Neuronal stem cell (in vitro differentiated cells): ENCODE results near the gene COQ5.

ENCODE experiments used
- DNase-seq: peaks from one replicate; pipeline ENCODE4 v3.0.0-alpha.2; 2013; ENCODE audit warnings: low spot score
- H2AFZ ChIP-seq: one replicate; pipeline ENCODE4 v1.6.1; 2013; ENCODE audit warnings: mild to moderate bottlenecking, low read length, inconsistent platforms
- H2AK5ac ChIP-seq: 2 replicates; pipeline ENCODE4 v1.6.1; 2013; ENCODE audit warnings: low read depth, mild to moderate bottlenecking, inconsistent platforms, low read length, moderate library complexity, mixed read lengths
- H2BK120ac ChIP-seq: 2 replicates; pipeline ENCODE4 v1.6.1; 2013; ENCODE audit warnings: low read depth, mild to moderate bottlenecking, inconsistent platforms, low read length, moderate library complexity, mixed read lengths
- H2BK12ac ChIP-seq: one replicate; pipeline ENCODE4 v1.6.1; 2013; ENCODE audit warnings: low read length, inconsistent platforms
- H2BK15ac ChIP-seq: 2 replicates; pipeline ENCODE4 v1.6.1; 2013; ENCODE audit warnings: mild to moderate bottlenecking, low read length, inconsistent platforms, mixed read lengths
- H2BK5ac ChIP-seq: one replicate; pipeline ENCODE4 v1.6.1; 2013; ENCODE audit warnings: inconsistent platforms, mild to moderate bottlenecking, low read length, moderate library complexity
- H3K14ac ChIP-seq: one replicate; pipeline ENCODE4 v1.6.1; 2013; ENCODE audit warnings: low read length, inconsistent platforms
- H3K18ac ChIP-seq: 2 replicates; pipeline ENCODE4 v1.6.1; 2013; ENCODE audit warnings: low read length, inconsistent platforms
- H3K23ac ChIP-seq: 2 replicates; pipeline ENCODE4 v1.6.1; 2013; ENCODE audit warnings: low read depth, mild to moderate bottlenecking, mixed read lengths, low read length, inconsistent platforms; ENCODE audit not compliant: poor library complexity
- H3K27ac ChIP-seq: replicated peaks from 3 replicates; pipeline ENCODE4 v1.5.1; 2013; ENCODE audit warnings: low read length, inconsistent platforms
- H3K27me3 ChIP-seq, 3 experiments: 2 replicates each; pipeline ENCODE4 v1.6.1; 2013; ENCODE audit warnings: low read length in 3 of 3, mild to moderate bottlenecking in 2 of 3, inconsistent platforms in 1 of 3, low read depth in 1 of 3, mixed read lengths in 1 of 3, moderate library complexity in 1 of 3; ENCODE audit not compliant: control insufficient read depth in 3 of 3, insufficient read depth in 3 of 3
- H3K36me3 ChIP-seq, 2 donors: replicated peaks in 1 of 2; 2 replicates each; pipeline ENCODE4 v1.6.1; 2013; ENCODE audit warnings: low read length in 2 of 2; ENCODE audit not compliant: control insufficient read depth in 2 of 2, insufficient read depth in 2 of 2
- H3K4ac ChIP-seq: 2 replicates; pipeline ENCODE4 v1.6.1; 2013; ENCODE audit warnings: inconsistent platforms, mild to moderate bottlenecking, low read length, moderate library complexity
- H3K4me1 ChIP-seq, 2 donors: 1 replicate in 1 of 2; 2 replicates in 1 of 2; pipeline ENCODE4 v1.6.1; 2013; ENCODE audit warnings: low read length in 2 of 2, low read depth in 1 of 2; ENCODE audit not compliant: control insufficient read depth in 2 of 2, insufficient read depth in 1 of 2
- H3K4me2 ChIP-seq: one replicate; pipeline ENCODE4 v1.6.1; 2013; ENCODE audit warnings: mild to moderate bottlenecking, low read length, inconsistent platforms; ENCODE audit not compliant: insufficient read depth, poor library complexity, severe bottlenecking
- H3K4me3 ChIP-seq, 2 donors: 2 replicates each; pipeline ENCODE4 v1.5.1; 2013; ENCODE audit warnings: low read length in 2 of 2, mild to moderate bottlenecking in 2 of 2, inconsistent platforms in 1 of 2, moderate library complexity in 1 of 2
- H3K79me1 ChIP-seq: one replicate; pipeline ENCODE4 v1.6.1; 2013; ENCODE audit warnings: low read depth, mild to moderate bottlenecking, inconsistent platforms, low read length, moderate library complexity
- H3K9ac ChIP-seq: one replicate; pipeline ENCODE4 v1.6.1; 2013; ENCODE audit warnings: mild to moderate bottlenecking, low read depth, low read length, inconsistent platforms; ENCODE audit not compliant: poor library complexity
- H3K9me3 ChIP-seq, 2 donors: replicated peaks in 1 of 2; 2 replicates each; pipeline versions ENCODE3 to v1.6.1; 2013; ENCODE audit warnings: low read length in 2 of 2, mild to moderate bottlenecking in 2 of 2, inconsistent platforms in 1 of 2, low read depth in 1 of 2, mixed read lengths in 1 of 2, moderate library complexity in 1 of 2; ENCODE audit not compliant: control insufficient read depth in 2 of 2, insufficient read depth in 1 of 2
- H4K8ac ChIP-seq: one replicate; pipeline ENCODE4 v1.6.1; 2013; ENCODE audit warnings: low read depth, mild to moderate bottlenecking, inconsistent platforms, low read length, moderate library complexity
- H4K91ac ChIP-seq: one replicate; pipeline ENCODE4 v1.6.1; 2013; ENCODE audit warnings: low read length, low read depth, mild to moderate bottlenecking, inconsistent platforms; ENCODE audit not compliant: poor library complexity
- WGBS, 2 donors: extraction: QIAGEN DNeasy Blood & Tissue Kit; methylation state at CpG; one replicate each; pipeline ENCODE4 v1.1.7; 2013; ENCODE audit warnings: missing lambda C conversion rate in 2 of 2, mixed read lengths in 1 of 2; ENCODE audit not compliant: insufficient read length in 2 of 2, insufficient replicate concordance in 1 of 2; ENCODE audit errors: extremely low coverage in 2 of 2; 5-methylcytosine and 5-hydroxymethylcytosine counted together

COQ5 gene

DNA sequence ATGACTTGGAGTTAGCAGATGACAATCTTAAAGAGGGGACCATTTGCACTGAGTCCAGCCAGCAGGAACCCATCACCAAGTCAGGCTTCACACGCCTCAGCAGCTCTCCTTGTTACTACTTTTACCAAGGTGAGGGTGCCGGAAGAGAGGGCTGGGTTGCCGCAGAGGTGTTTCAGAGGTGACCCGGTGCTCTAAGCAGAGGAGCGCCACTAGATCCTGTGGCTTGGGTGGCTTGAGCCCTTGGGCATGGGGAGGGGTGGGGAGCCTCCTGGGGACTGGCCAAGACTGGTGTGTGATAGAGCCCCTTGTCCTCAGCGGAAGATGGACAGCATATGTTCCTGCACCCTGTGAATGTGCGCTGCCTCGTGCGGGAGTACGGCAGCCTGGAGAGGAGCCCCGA is 34.5 kb upstream of the COQ5 start:
- Histone ChIP-seq H3K9me3 (no peaks in the 10 kb centered on the region), H2BK15ac (no peak overlapping the region), H4K91ac (no peak overlapping the region), H3K14ac (no peak overlapping the region), H3K9ac (no peak overlapping the region), H3K4me1 (no peaks in the 10 kb centered on the region), H2BK12ac (no peak overlapping the region), H3K27ac (no peak overlapping the region), H3K23ac (no peak overlapping the region), H3K4me2 (no peak overlapping the region), H3K18ac (no peak overlapping the region), H3K4ac (no peak overlapping the region), H3K4me3 (no peak overlapping the region), H2AK5ac (no peak overlapping the region), H3K36me3 (peaks cover 39 to 98% of the 10 kb centered on the region in 2 donors), H2BK120ac (no peak overlapping the region), H3K79me1 (no peaks in the 10 kb centered on the region), H4K8ac (no peak overlapping the region), H2BK5ac (no peak overlapping the region), H2AFZ (no peak overlapping the region), H3K27me3 (no peaks in the 10 kb centered on the region)
- WGBS, 2 donors: no CpG with 5 or more reads among the region's 11 CpGs
- DNase-seq: no peak

DNA sequence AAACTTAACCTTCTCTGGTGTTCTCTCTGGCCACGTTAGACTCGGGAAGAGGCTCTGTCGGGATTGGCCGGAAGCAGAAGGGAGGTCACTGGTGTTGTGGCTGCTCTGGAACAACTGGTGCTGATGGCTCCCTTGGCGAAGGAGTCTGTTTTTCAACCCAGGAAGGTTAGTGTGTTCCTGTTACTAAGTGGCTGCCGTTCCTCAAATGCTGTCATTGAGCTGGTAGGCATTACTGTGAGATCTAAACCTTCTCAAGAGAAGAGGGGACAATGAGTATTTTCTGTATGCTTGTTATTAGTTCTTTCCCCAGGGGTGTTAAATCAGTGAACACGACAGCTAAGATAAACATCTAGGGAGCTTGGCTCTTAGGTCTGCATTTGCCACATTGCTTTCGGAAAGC is 33.9 kb upstream of the COQ5 start:
- H3K27me3 ChIP-seq: no peaks in the 10 kb centered on the region
- no peak overlapping the region for H3K4me2 ChIP-seq
- H3K9ac ChIP-seq: no peak overlapping the region
- peaks cover 38 to 96% of the 10 kb centered on the region in 2 donors for H3K36me3 ChIP-seq
- H3K23ac ChIP-seq: no peak overlapping the region
- no peaks in the 10 kb centered on the region for H3K79me1 ChIP-seq
- H2BK15ac ChIP-seq: no peak overlapping the region
- DNase-seq: no peak
- no peak overlapping the region for H3K4me3 ChIP-seq
- H3K4ac ChIP-seq: no peak overlapping the region
- H3K14ac ChIP-seq: no peak overlapping the region
- H2AK5ac ChIP-seq: no peak overlapping the region
- H2BK5ac ChIP-seq: no peak overlapping the region
- no peak overlapping the region for H2AFZ ChIP-seq
- no peak overlapping the region for H2BK120ac ChIP-seq
- H3K4me1 ChIP-seq: no peaks in the 10 kb centered on the region
- no peak overlapping the region for H2BK12ac ChIP-seq
- H4K8ac ChIP-seq: no peak overlapping the region
- H3K27ac ChIP-seq: no peak overlapping the region
- H4K91ac ChIP-seq: no peak overlapping the region
- WGBS, 2 donors: no CpG with 5 or more reads among the region's 8 CpGs
- H3K9me3 ChIP-seq: no peaks in the 10 kb centered on the region
- no peak overlapping the region for H3K18ac ChIP-seq

DNA sequence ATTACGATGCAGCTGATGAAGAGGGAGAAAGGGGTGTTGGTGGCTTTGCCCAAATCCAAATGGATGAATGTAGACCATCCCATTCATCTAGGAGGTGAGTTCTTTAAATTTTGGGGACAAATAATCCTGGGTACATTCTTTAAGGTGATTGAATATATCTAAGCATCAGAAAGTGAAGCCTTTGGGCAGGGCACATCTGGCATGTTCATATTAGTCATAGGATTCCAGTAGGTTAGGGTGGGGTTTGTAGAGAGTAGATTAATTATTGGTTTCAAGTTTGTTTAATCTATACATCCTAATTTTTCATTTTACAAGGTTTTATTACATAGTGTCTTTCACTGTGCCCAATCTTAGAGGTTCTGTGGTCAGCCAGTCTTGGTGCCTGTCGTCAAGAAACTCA is 28.6 kb upstream of the COQ5 start:
- Histone ChIP-seq H2BK15ac (no peak overlapping the region), H3K36me3 (peaks cover 24 to 85% of the 10 kb centered on the region in 2 donors), H2BK12ac (no peak overlapping the region), H3K79me1 (no peaks in the 10 kb centered on the region), H4K8ac (no peak overlapping the region), H3K18ac (no peak overlapping the region), H3K27me3 (no peaks in the 10 kb centered on the region), H3K14ac (no peak overlapping the region), H2AFZ (no peak overlapping the region), H3K4ac (no peak overlapping the region), H3K9me3 (no peaks in the 10 kb centered on the region), H3K9ac (no peak overlapping the region), H4K91ac (no peak overlapping the region), H3K4me1 (no peaks in the 10 kb centered on the region), H3K4me3 (no peak overlapping the region), H2BK5ac (no peak overlapping the region), H2AK5ac (no peak overlapping the region), H2BK120ac (no peak overlapping the region), H3K4me2 (no peak overlapping the region), H3K23ac (no peak overlapping the region), H3K27ac (no peak overlapping the region)
- no CpG with 5 or more reads among the region's 2 CpGs for WGBS, 2 donors
- DNase-seq: no peak

DNA sequence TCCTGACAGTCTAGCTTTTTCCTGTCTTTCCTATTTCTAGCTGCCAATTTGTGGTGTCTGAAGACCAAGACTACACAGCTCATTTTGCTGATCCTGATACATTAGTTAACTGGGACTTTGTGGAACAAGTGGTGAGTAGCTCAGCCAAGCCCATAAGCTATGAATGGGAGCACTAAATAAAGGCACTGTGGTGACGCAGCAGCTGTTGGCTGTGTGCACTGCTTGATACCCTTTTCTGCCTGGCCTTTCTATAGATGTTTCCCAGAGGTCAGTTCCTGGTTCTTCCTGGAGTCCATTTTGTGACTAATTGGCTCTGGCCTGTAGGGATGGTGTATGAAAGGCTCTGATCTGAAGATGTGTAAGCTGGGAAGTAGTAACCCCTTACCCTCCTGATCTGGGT is 25.7 kb upstream of the COQ5 start:
- no peak overlapping the region for H4K8ac ChIP-seq
- H3K23ac ChIP-seq: no peak overlapping the region
- no peaks in the 10 kb centered on the region for H3K9me3 ChIP-seq
- H3K18ac ChIP-seq: no peak overlapping the region
- H3K9ac ChIP-seq: no peak overlapping the region
- H2AK5ac ChIP-seq: no peak overlapping the region
- H3K79me1 ChIP-seq: peaks cover 1% of the 10 kb centered on the region
- H3K36me3 ChIP-seq: peaks cover 23 to 79% of the 10 kb centered on the region in 2 donors
- H3K4me2 ChIP-seq: no peak overlapping the region
- DNase-seq: no peak
- H2BK15ac ChIP-seq: no peak overlapping the region
- H3K4me1 ChIP-seq: no peaks in the 10 kb centered on the region
- no peak overlapping the region for H2BK120ac ChIP-seq
- H3K27me3 ChIP-seq: no peaks in the 10 kb centered on the region
- WGBS, 2 donors: no CpG with 5 or more reads among the region's 1 CpG
- H3K14ac ChIP-seq: no peak overlapping the region
- no peak overlapping the region for H3K27ac ChIP-seq
- no peak overlapping the region for H2BK5ac ChIP-seq
- H3K4ac ChIP-seq: no peak overlapping the region
- H4K91ac ChIP-seq: no peak overlapping the region
- H3K4me3 ChIP-seq: no peak overlapping the region
- H2BK12ac ChIP-seq: no peak overlapping the region
- H2AFZ ChIP-seq: no peak overlapping the region
